CD1c-positive myeloid dendritic cell (primary cell): ENCODE measurements around the gene IL13.

Experiments
- DNase-seq: peaks from one replicate; pipeline ENCODE4 v3.0.0-alpha.2; 2016; ENCODE audit errors: extremely low spot score

Gene IL13

GRCh38 chr5:132669966-132670882 is 12.3 kb downstream of the IL13 start:
- no peak for DNase-seq

GRCh38 chr5:132671000-132671399 is 13.0 kb downstream of the IL13 start:
- DNase-seq: no peak

GRCh38 chr5:132673488-132673887 is 15.5 kb downstream of the IL13 start:
- no peak for DNase-seq

GRCh38 chr5:132673939-132674630 is 16.1 kb downstream of the IL13 start, which contains the start of gene IL4:
TSS of gene IL4 (plus strand) at chr5:132673989. CDS start at chr5:132674051, 62 bp downstream.
- no peak for DNase-seq

- DNase-seq: no peak
These were observed 16.9 kb downstream of the IL13 start for GRCh38 chr5:132674671-132675506.

- no peak for DNase-seq
These were observed 18.1 kb downstream of the IL13 start for GRCh38 chr5:132675936-132676689.

- no peak for DNase-seq
These were observed 19.2 kb downstream of the IL13 start for GRCh38 chr5:132677191-132677590.

- DNase-seq: no peak
These were observed 19.9 kb downstream of the IL13 start for GRCh38 chr5:132677682-132678400.

GRCh38 chr5:132678735-132679134 is 20.8 kb downstream of the IL13 start:
- no peak for DNase-seq

GRCh38 chr5:132679166-132679565 is 21.2 kb downstream of the IL13 start:
- DNase-seq: no peak

- no peak for DNase-seq
These were observed 21.9 kb downstream of the IL13 start for GRCh38 chr5:132679717-132680380.

GRCh38 chr5:132680780-132681475 is 23.0 kb downstream of the IL13 start:
- DNase-seq: no peak

GRCh38 chr5:132681476-132681831 is 23.5 kb downstream of the IL13 start:
- no peak for DNase-seq

GRCh38 chr5:132681983-132682382 is 24.0 kb downstream of the IL13 start:
- DNase-seq: no peak

- no peak for DNase-seq
These were observed 26.5 kb downstream of the IL13 start for GRCh38 chr5:132684491-132684890.

GRCh38 chr5:132684922-132685720 is 27.1 kb downstream of the IL13 start:
- no peak for DNase-seq

- no peak for DNase-seq
These were observed 28.2 kb downstream of the IL13 start for GRCh38 chr5:132686193-132686592.

GRCh38 chr5:132687995-132688394 is 30.0 kb downstream of the IL13 start:
- no peak for DNase-seq
